Activated T-cell treated with anti-CD3 and anti-CD28 coated beads, Interleukin-2, amount 50 U/mL, for 72 hours (primary cell): ENCODE data around the gene RGS4. TPM values are rescaled to one million over a fixed set of nuclear protein-coding genes. Genes with fewer than 3 reads are reported as not detected.

Experiments used
- ATAC-seq, 2 donors: fragments of 150-1000 bp; cut with Tn5 transposase; replicated peaks in 1 of 2; 2 replicates each; pipeline ENCODE4 v1.10.0; 2021; ENCODE audit warnings: moderate library complexity in 2 of 2, mild to moderate bottlenecking in 1 of 2
- DNase-seq, 2 donors: peaks; one replicate each; pipeline ENCODE4 v3.0.0; 2021 to 2022; ENCODE audit warnings: mixed read lengths in 1 of 2
- H3K27ac Mint-ChIP-seq: one replicate; pipeline ENCODE4 v1.8.0; 2022; ENCODE audit warnings: mild to moderate bottlenecking, moderate library complexity, mixed read lengths
- H3K27me3 Mint-ChIP-seq: one replicate; pipeline ENCODE4 v1.8.0; 2022; ENCODE audit warnings: low read depth, mixed read lengths
- H3K36me3 Mint-ChIP-seq, 2 donors: one replicate each; pipeline ENCODE4 v1.8.0; 2022; ENCODE audit warnings: mixed read lengths in 2 of 2, mild to moderate bottlenecking in 1 of 2; ENCODE audit not compliant: insufficient read depth in 2 of 2
- H3K4me1 Mint-ChIP-seq: one replicate; pipeline ENCODE4 v1.8.0; 2022; ENCODE audit warnings: low read depth, mixed read lengths
- H3K4me3 Mint-ChIP-seq, 2 donors: one replicate each; pipeline ENCODE4 v1.8.0; 2022; ENCODE audit warnings: mild to moderate bottlenecking in 2 of 2, mixed read lengths in 2 of 2, moderate library complexity in 2 of 2
- H3K9me3 Mint-ChIP-seq, 2 donors: one replicate each; pipeline ENCODE4 v1.8.0; 2022; ENCODE audit warnings: mixed read lengths in 2 of 2
- total RNA-seq, 2 donors: library from RNA; stranded (reverse); gene quantifications; one replicate each; pipeline ENCODE4 v1.2.3, GENCODE V29; 2022

RGS4 gene
- total RNA-seq = not detected

GRCh38 chr1:163069142-163069541 is at the start of gene RGS4:
TSS of gene RGS4 (plus strand) at chr1:163069361. CDS start at chr1:163069485, 124 bp downstream.
- Mint-ChIP-seq H3K27ac (no peak within 1 kb of the TSS), H3K36me3 (no peaks in the 10 kb centered on the region), H3K4me1 (no peaks in the 10 kb centered on the region), H3K9me3 (no peaks in the 10 kb centered on the region), H3K4me3 (no peak within 1 kb of the TSS), H3K27me3 (peaks cover 46% of the 10 kb centered on the region)
- ATAC-seq = no peak
- no peak for DNase-seq

GRCh38 chr1:163022129-163022528 is 47.0 kb upstream of the RGS4 start:
- H3K27ac Mint-ChIP-seq = no peak overlapping the region

GRCh38 chr1:163027610-163028009 is 41.6 kb upstream of the RGS4 start:
- no peak overlapping the region for H3K4me3 Mint-ChIP-seq
- peaks cover 5 to 8% of the 10 kb centered on the region in 2 donors for H3K36me3 Mint-ChIP-seq
- ATAC-seq (no peak), DNase-seq (no peak)
- H3K27ac Mint-ChIP-seq = no peak overlapping the region
- peaks cover 8% of the 10 kb centered on the region for H3K27me3 Mint-ChIP-seq
- no peaks in the 10 kb centered on the region for H3K4me1 Mint-ChIP-seq
- peaks cover 5 to 6% of the 10 kb centered on the region in 2 donors for H3K9me3 Mint-ChIP-seq

More at GRCh38 chr1:163022129-163022528, 47.0 kb upstream of the RGS4 start:
- ATAC-seq = no peak
- Mint-ChIP-seq H3K27me3 (no peaks in the 10 kb centered on the region), H3K9me3 (peaks cover 9 to 13% of the 10 kb centered on the region in 2 donors), H3K4me1 (no peaks in the 10 kb centered on the region), H3K36me3 (peaks cover 6 to 12% of the 10 kb centered on the region in 2 donors), H3K4me3 (no peak overlapping the region)
- no peak for DNase-seq

- H3K4me1 Mint-ChIP-seq = no peaks in the 10 kb centered on the region
- H3K27ac Mint-ChIP-seq = no peak overlapping the region
- DNase-seq (no peak), ATAC-seq (no peak)
- no peaks in the 10 kb centered on the region for H3K36me3 Mint-ChIP-seq
- H3K4me3 Mint-ChIP-seq = no peak overlapping the region
- H3K27me3 Mint-ChIP-seq = peaks cover 8% of the 10 kb centered on the region
- peaks cover 0 to 4% of the 10 kb centered on the region in 2 donors for H3K9me3 Mint-ChIP-seq
Observed at GRCh38 chr1:163029901-163030300, 39.3 kb upstream of the RGS4 start.

GRCh38 chr1:163035446-163036249 is 33.5 kb upstream of the RGS4 start:
- Mint-ChIP-seq H3K36me3 (no peaks in the 10 kb centered on the region), H3K4me3 (no peak overlapping the region), H3K27me3 (peaks cover 7% of the 10 kb centered on the region), H3K9me3 (no peaks in the 10 kb centered on the region), H3K27ac (no peak overlapping the region), H3K4me1 (no peaks in the 10 kb centered on the region)
- ATAC-seq (no peak), DNase-seq (no peak)

- no peaks in the 10 kb centered on the region for H3K4me1 Mint-ChIP-seq
- H3K27me3 Mint-ChIP-seq = peaks cover 7% of the 10 kb centered on the region
- ATAC-seq (no peak), DNase-seq (no peak)
- H3K9me3 Mint-ChIP-seq = no peaks in the 10 kb centered on the region
- H3K4me3 Mint-ChIP-seq = no peak overlapping the region
- H3K36me3 Mint-ChIP-seq = no peaks in the 10 kb centered on the region
- H3K27ac Mint-ChIP-seq = no peak overlapping the region
Observed at GRCh38 chr1:163036671-163037070, 32.5 kb upstream of the RGS4 start.

GRCh38 chr1:163038928-163039706 is 30.0 kb upstream of the RGS4 start:
- H3K4me1 Mint-ChIP-seq = no peaks in the 10 kb centered on the region
- H3K27me3 Mint-ChIP-seq = peaks cover 7% of the 10 kb centered on the region
- no peak for DNase-seq
- ATAC-seq = no peak
- no peak overlapping the region for H3K27ac Mint-ChIP-seq
- H3K36me3 Mint-ChIP-seq = no peaks in the 10 kb centered on the region
- no peaks in the 10 kb centered on the region for H3K9me3 Mint-ChIP-seq
- H3K4me3 Mint-ChIP-seq = no peak overlapping the region

- H3K9me3 Mint-ChIP-seq = no peaks in the 10 kb centered on the region
- H3K27me3 Mint-ChIP-seq = peaks cover 7% of the 10 kb centered on the region
- no peak for DNase-seq
- no peak overlapping the region for H3K4me3 Mint-ChIP-seq
- H3K27ac Mint-ChIP-seq = no peak overlapping the region
- no peaks in the 10 kb centered on the region for H3K36me3 Mint-ChIP-seq
- ATAC-seq = no peak
- no peaks in the 10 kb centered on the region for H3K4me1 Mint-ChIP-seq
Observed at GRCh38 chr1:163039707-163040093, 29.5 kb upstream of the RGS4 start.

- no peaks in the 10 kb centered on the region for H3K36me3 Mint-ChIP-seq
- H3K27me3 Mint-ChIP-seq = no peaks in the 10 kb centered on the region
- no peaks in the 10 kb centered on the region for H3K4me1 Mint-ChIP-seq
- no peak for DNase-seq
- H3K9me3 Mint-ChIP-seq = no peaks in the 10 kb centered on the region
- H3K4me3 Mint-ChIP-seq = no peak overlapping the region
- H3K27ac Mint-ChIP-seq = no peak overlapping the region
- no peak for ATAC-seq
Observed at GRCh38 chr1:163046071-163046470, 23.1 kb upstream of the RGS4 start.

- ATAC-seq = no peak
- Mint-ChIP-seq H3K27ac (no peak overlapping the region), H3K27me3 (no peaks in the 10 kb centered on the region), H3K9me3 (no peaks in the 10 kb centered on the region), H3K4me3 (no peak overlapping the region), H3K36me3 (no peaks in the 10 kb centered on the region), H3K4me1 (no peaks in the 10 kb centered on the region)
- DNase-seq = no peak
Observed at GRCh38 chr1:163047951-163048659, 21.1 kb upstream of the RGS4 start.

- H3K9me3 Mint-ChIP-seq = no peaks in the 10 kb centered on the region
Observed at GRCh38 chr1:163048869-163049268, 20.3 kb upstream of the RGS4 start.

GRCh38 chr1:163049296-163049695 is 19.9 kb upstream of the RGS4 start:
- Mint-ChIP-seq H3K36me3 (no peaks in the 10 kb centered on the region), H3K27me3 (peaks cover 7% of the 10 kb centered on the region), H3K4me3 (no peak overlapping the region), H3K4me1 (no peaks in the 10 kb centered on the region), H3K9me3 (no peaks in the 10 kb centered on the region), H3K27ac (no peak overlapping the region)
- DNase-seq = no peak
- ATAC-seq = no peak

More at GRCh38 chr1:163048869-163049268, 20.3 kb upstream of the RGS4 start:
- Mint-ChIP-seq H3K4me3 (no peak overlapping the region), H3K27me3 (peaks cover 7% of the 10 kb centered on the region), H3K27ac (no peak overlapping the region), H3K4me1 (no peaks in the 10 kb centered on the region), H3K36me3 (no peaks in the 10 kb centered on the region)
- DNase-seq = no peak
- ATAC-seq = no peak

- DNase-seq (no peak), ATAC-seq (no peak)
- no peaks in the 10 kb centered on the region for H3K36me3 Mint-ChIP-seq
- no peak overlapping the region for H3K4me3 Mint-ChIP-seq
- peaks cover 13% of the 10 kb centered on the region for H3K27me3 Mint-ChIP-seq
- H3K9me3 Mint-ChIP-seq = no peaks in the 10 kb centered on the region
- no peak overlapping the region for H3K27ac Mint-ChIP-seq
- H3K4me1 Mint-ChIP-seq = no peaks in the 10 kb centered on the region
Observed at GRCh38 chr1:163050496-163050895, 18.7 kb upstream of the RGS4 start.
